Gastrocnemius medialis (tissue), 4 donors: ENCODE results near the gene ZNF408.
A peak's percentile ranks its signal among the peaks of the same experiment; 100 is the strongest.

Source experiments
- CTCF ChIP-seq, 5 experiments: fragments of 450-650 bp in 3 of 5; fragments of 200-600 bp in 2 of 5; sonication (generic) in 2 of 5; IDR thresholded peaks in 4 of 5; conservative IDR thresholded peaks in 1 of 5; 1 replicate in 4 of 5; 2 replicates in 1 of 5; pipeline ENCODE4 v1.5.1; 2016 to 2019; ENCODE audit warnings: antibody characterized with exemption in 5 of 5, mild to moderate bottlenecking in 3 of 5, moderate library complexity in 3 of 5
- POLR2A ChIP-seq, 2 donors: fragments of 450-650 bp; IDR thresholded peaks; one replicate each; pipeline ENCODE4 v1.6.1; 2017; ENCODE audit warnings: antibody characterized with exemption in 2 of 2, mild to moderate bottlenecking in 2 of 2, moderate library complexity in 2 of 2

- peak; percentile 45 to 63 for TF ChIP-seq POLR2A (IDR thresholded peaks at IDR 0.05)
- no peak for TF ChIP-seq CTCF (IDR thresholded peaks at IDR 0.05 in 4 of 5, conservative IDR thresholded peaks at IDR 0.05 in 1 of 5)
Observed at GRCh38 chr11:46710821-46711269, 10.0 kb downstream of the ZNF408 start.
